HCT116 (cell line): ENCODE results near the gene CCDC148. TPM values are rescaled to one million over a fixed set of nuclear protein-coding genes. Genes with fewer than 3 reads are reported as not detected.

Experiments used
- ATAC-seq: fragments of 200-7000 bp; cut with Tn5 transposase; 2 replicates; pipeline ENCODE4 v1.9.1; 2020; ENCODE audit warnings: mild to moderate bottlenecking, moderate library complexity
- BruUV-seq: library from RNA; stranded (reverse); fragments of 400-500 nt; replicated peaks from 2 replicates; lab custom pipeline; 2021; lab: Mats Ljungman, UMichigan
- CTCF ChIA-PET: fragments of 300-600 bp; sonication (Branson Sonifier 250); formaldehyde crosslinking; loops from one replicate; lab custom pipeline; 2021; ENCODE audit warnings: antibody characterized with exemption; lab: Charles Lee
- POLR2A ChIA-PET: fragments of 300-600, 350-600 bp; sonication (Branson Sonifier 250); formaldehyde crosslinking; loops from one replicate; lab custom pipeline; 2021; ENCODE audit warnings: antibody characterized with exemption; lab: Charles Lee
- RAD21 ChIA-PET, 2 experiments: fragments of 300-600 bp; sonication (Branson Sonifier 250); formaldehyde crosslinking; loops; one replicate each; lab custom pipeline; 2023; ENCODE audit warnings: low total read pairs in 2 of 2; ENCODE audit not compliant: uncharacterized antibody in 2 of 2, unreplicated experiment in 2 of 2, low non-redundant PET in 1 of 2; lab: Charles Lee
- DNase-seq: peaks from one replicate; pipeline ENCODE4 v3.0.0-alpha.2; 2010; ENCODE audit warnings: low read depth, low spot score
- H2AFZ ChIP-seq: fragments of 200-600 bp; shearing (Covaris generic), sonication (generic); 2 replicates; pipeline ENCODE4 v1.6.1; 2017; ENCODE audit warnings: low read depth, mixed run types, mixed read lengths, antibody characterized with exemption, low read length; ENCODE audit not compliant: poor library complexity, severe bottlenecking
- H3K27ac ChIP-seq: 2 replicates; pipeline ENCODE4 v1.5.1; 2012; ENCODE audit warnings: low read depth, low read length
- H3K27me3 ChIP-seq: fragments of 200-600 bp; sonication (generic); 2 replicates; pipeline ENCODE4 v1.6.1; 2016; ENCODE audit warnings: mixed run types, low read length, mixed read lengths; ENCODE audit not compliant: insufficient read depth
- H3K36me3 ChIP-seq, 2 experiments: fragments of 200-500 bp in 1 of 2; fragments of 200-600 bp in 1 of 2; sonication (Bioruptor generic) in 1 of 2; sonication (generic) in 1 of 2; 2 replicates each; pipeline versions ENCODE4 v1.5.1 to v1.6.1; 2014 to 2016; ENCODE audit warnings: low read length in 2 of 2, inconsistent platforms in 1 of 2, mixed read lengths in 1 of 2, mixed run types in 1 of 2; ENCODE audit not compliant: insufficient read depth in 2 of 2, control insufficient read depth in 1 of 2
- H3K4me1 ChIP-seq, 2 experiments: fragments of 200-600 bp in 1 of 2; sonication (generic) in 1 of 2; 2 replicates each; pipeline versions ENCODE4 v1.5.1 to v1.6.1; 2012 to 2017; ENCODE audit warnings: low read length in 2 of 2, inconsistent platforms in 1 of 2, mild to moderate bottlenecking in 1 of 2, mixed read lengths in 1 of 2, mixed run types in 1 of 2, moderate library complexity in 1 of 2; ENCODE audit not compliant: insufficient read depth in 2 of 2, control insufficient read depth in 1 of 2
- H3K4me2 ChIP-seq: fragments of 200-600 bp; sonication (generic); 2 replicates; pipeline ENCODE4 v1.6.1; 2017; ENCODE audit warnings: mixed run types, low read length, mixed read lengths
- H3K4me3 ChIP-seq, 2 experiments: fragments of 200-600 bp in 1 of 2; sonication (generic) in 1 of 2; replicated peaks in 1 of 2; 2 replicates each; pipeline ENCODE4 v1.5.1; 2011 to 2016; ENCODE audit warnings: low read length in 2 of 2, control low read depth in 1 of 2, low read depth in 1 of 2, mild to moderate bottlenecking in 1 of 2, mixed read lengths in 1 of 2, mixed run types in 1 of 2
- H3K79me2 ChIP-seq: fragments of 200-600 bp; sonication (generic); 2 replicates; pipeline ENCODE4 v1.6.1; 2017; ENCODE audit warnings: mild to moderate bottlenecking, mixed run types, low read length, moderate library complexity, mixed read lengths; ENCODE audit not compliant: insufficient read depth
- H3K9ac ChIP-seq: fragments of 200-600 bp; sonication (generic); 2 replicates; pipeline ENCODE4 v1.6.1; 2016; ENCODE audit warnings: low read length, mixed read lengths
- H3K9me2 ChIP-seq: fragments of 200-600 bp; sonication (generic), shearing (Covaris generic); 2 replicates; pipeline ENCODE4 v1.6.1; 2017; ENCODE audit warnings: mixed run types, mild to moderate bottlenecking, moderate library complexity; ENCODE audit not compliant: insufficient read depth
- H3K9me3 ChIP-seq, 2 experiments: fragments of 200-500 bp in 1 of 2; fragments of 200-600 bp in 1 of 2; sonication (Bioruptor generic) in 1 of 2; sonication (generic) in 1 of 2; 2 replicates each; pipeline ENCODE4 v1.6.1; 2014 to 2017; ENCODE audit warnings: low read length in 2 of 2, mixed read lengths in 2 of 2, inconsistent platforms in 1 of 2, low read depth in 1 of 2, mild to moderate bottlenecking in 1 of 2, mixed run types in 1 of 2, moderate library complexity in 1 of 2; ENCODE audit not compliant: control insufficient read depth in 1 of 2, insufficient read depth in 1 of 2
- H4K20me1 ChIP-seq: fragments of 200-600 bp; sonication (generic), shearing (Covaris generic); 2 replicates; pipeline ENCODE4 v1.6.1; 2017; ENCODE audit warnings: mixed run types, mild to moderate bottlenecking, moderate library complexity; ENCODE audit not compliant: insufficient read depth
- ATF3 ChIP-seq: IDR thresholded peaks from 2 replicates; pipeline ENCODE4 v1.6.1; 2012
- CEBPB ChIP-seq: IDR thresholded peaks from 2 replicates; pipeline ENCODE4 v1.6.1; 2012; ENCODE audit warnings: low read depth
- ELF1 ChIP-seq: IDR thresholded peaks from 2 replicates; pipeline ENCODE4 v1.6.1; 2012; ENCODE audit warnings: low read depth, borderline replicate concordance
- EZH2phosphoT487 ChIP-seq: fragments of 200-600 bp; IDR thresholded peaks from 2 replicates; pipeline ENCODE4 v1.6.1; 2018; ENCODE audit warnings: antibody characterized with exemption, borderline replicate concordance
- MAX ChIP-seq: IDR thresholded peaks from 2 replicates; pipeline ENCODE4 v1.6.1; 2012
- POLR2A ChIP-seq: IDR thresholded peaks from 2 replicates; pipeline ENCODE4 v1.7.0; 2011; ENCODE audit warnings: borderline replicate concordance; ENCODE audit not compliant: insufficient read depth, insufficient read length; ENCODE audit errors: extremely low read depth
- POLR2AphosphoS5 ChIP-seq: IDR thresholded peaks from 2 replicates; pipeline ENCODE4 v1.6.1; 2011; ENCODE audit warnings: mild to moderate bottlenecking, low read depth, low read length, moderate library complexity
- RAD21 ChIP-seq: IDR thresholded peaks from 2 replicates; pipeline ENCODE4 v1.6.1; 2012; ENCODE audit warnings: low read depth, mild to moderate bottlenecking
- REST ChIP-seq: IDR thresholded peaks from 2 replicates; pipeline ENCODE4 v1.6.1; 2012; ENCODE audit warnings: low read depth
- SP1 ChIP-seq: IDR thresholded peaks from 2 replicates; pipeline ENCODE4 v1.6.1; 2012; ENCODE audit warnings: low read depth
- ZBTB33 ChIP-seq: IDR thresholded peaks from 2 replicates; pipeline ENCODE4 v1.6.1; 2011; ENCODE audit warnings: mild to moderate bottlenecking, low read length, moderate library complexity; ENCODE audit not compliant: insufficient replicate concordance; ENCODE audit errors: extremely low read depth
- intact Hi-C: fragments of 100-400 bp; cut with micrococcal nuclease; formaldehyde crosslinking; loops from 2 replicates; pipeline ENCODE4 v1.10.0; 2022
- total RNA-seq: library from RNA; stranded (reverse); gene quantifications from one replicate; pipeline ENCODE4 v1.2.1, GENCODE V29; 2021; ENCODE audit not compliant: unreplicated experiment

Gene CCDC148
- total RNA-seq, 1 experiment from 2014 or later: 0.59 TPM

GRCh38 chr2:158378926-158379325 is 77.6 kb downstream of the CCDC148 start:
- ATAC-seq (no peak), DNase-seq (no peak)
- Histone ChIP-seq H4K20me1 (no peaks in the 10 kb centered on the region), H3K9ac (no peak overlapping the region), H3K27me3 (no peaks in the 10 kb centered on the region), H3K27ac (no peak overlapping the region), H2AFZ (no peak overlapping the region), H3K4me1 (no peaks in the 10 kb centered on the region), H3K9me3 (no peaks in the 10 kb centered on the region), H3K9me2 (no peaks in the 10 kb centered on the region), H3K4me2 (no peak overlapping the region), H3K36me3 (no peaks in the 10 kb centered on the region), H3K79me2 (no peaks in the 10 kb centered on the region), H3K4me3 (no peak overlapping the region)
- BruUV-seq: no TSS peak
- ChIA-PET CTCF (no interaction called here), RAD21 (no interaction called here), POLR2A (no interaction called here)
- no peak for TF ChIP-seq CEBPB
- TF ChIP-seq ELF1: no peak
- TF ChIP-seq MAX: no peak
- TF ChIP-seq RAD21: no peak
- TF ChIP-seq POLR2AphosphoS5: no peak
- no peak for TF ChIP-seq POLR2A
- no peak for TF ChIP-seq REST
- no peak for TF ChIP-seq ZBTB33
- TF ChIP-seq SP1: no peak
- TF ChIP-seq EZH2phosphoT487: no peak
- no peak for TF ChIP-seq ATF3
- intact Hi-C loops: no loop called here
